GM10847 (cell line): ENCODE results near the gene KLF9.

Experiments
- POLR2A ChIP-seq: IDR thresholded peaks from 2 replicates; pipeline ENCODE4 v1.6.1; 2011; ENCODE audit not compliant: insufficient read length; ENCODE audit errors: extremely low read depth

The KLF9 gene

GRCh38 chr9:70413799-70414775 is at the start of gene KLF9:
Gene KLF9, minus strand, starts transcription at chr9:70414657. Its CDS starts 1,294 bp downstream, at chr9:70413363.
- TF ChIP-seq POLR2A: no peak

GRCh38 chr9:70463877-70464276 is 49.4 kb upstream of the KLF9 start:
- TF ChIP-seq POLR2A: no peak

- TF ChIP-seq POLR2A: no peak
Measured at GRCh38 chr9:70462300-70462699, 47.8 kb upstream of the KLF9 start.

- TF ChIP-seq POLR2A: no peak
Measured at GRCh38 chr9:70457235-70457634, 42.8 kb upstream of the KLF9 start.

- no peak for TF ChIP-seq POLR2A
Measured at GRCh38 chr9:70455993-70456704, 41.7 kb upstream of the KLF9 start.

- TF ChIP-seq POLR2A: no peak
Measured at GRCh38 chr9:70452365-70452764, 37.9 kb upstream of the KLF9 start.

- no peak for TF ChIP-seq POLR2A
Measured at GRCh38 chr9:70451765-70452164, 37.3 kb upstream of the KLF9 start.

GRCh38 chr9:70450738-70451137 is 36.3 kb upstream of the KLF9 start:
- no peak for TF ChIP-seq POLR2A

- TF ChIP-seq POLR2A: no peak
Measured at GRCh38 chr9:70449461-70449860, 35.0 kb upstream of the KLF9 start.

- TF ChIP-seq POLR2A: no peak
Measured at GRCh38 chr9:70448919-70449318, 34.5 kb upstream of the KLF9 start.

- no peak for TF ChIP-seq POLR2A
Measured at GRCh38 chr9:70444904-70445303, 30.4 kb upstream of the KLF9 start.

GRCh38 chr9:70442328-70442848 is 27.9 kb upstream of the KLF9 start:
- no peak for TF ChIP-seq POLR2A

- no peak for TF ChIP-seq POLR2A
Measured at GRCh38 chr9:70441622-70442021, 27.2 kb upstream of the KLF9 start.

- TF ChIP-seq POLR2A: no peak
Measured at GRCh38 chr9:70439991-70440706, 25.7 kb upstream of the KLF9 start.

- no peak for TF ChIP-seq POLR2A
Measured at GRCh38 chr9:70438341-70438928, 24.0 kb upstream of the KLF9 start.
